ENCODE measurements around the gene PBX1. TPM values are rescaled to one million over a fixed set of nuclear protein-coding genes. Genes with fewer than 3 reads are reported as not detected.

The PBX1 gene
- total RNA-seq, 2 donors from 2014 or later: 50.2 to 60.4 TPM

DNA sequence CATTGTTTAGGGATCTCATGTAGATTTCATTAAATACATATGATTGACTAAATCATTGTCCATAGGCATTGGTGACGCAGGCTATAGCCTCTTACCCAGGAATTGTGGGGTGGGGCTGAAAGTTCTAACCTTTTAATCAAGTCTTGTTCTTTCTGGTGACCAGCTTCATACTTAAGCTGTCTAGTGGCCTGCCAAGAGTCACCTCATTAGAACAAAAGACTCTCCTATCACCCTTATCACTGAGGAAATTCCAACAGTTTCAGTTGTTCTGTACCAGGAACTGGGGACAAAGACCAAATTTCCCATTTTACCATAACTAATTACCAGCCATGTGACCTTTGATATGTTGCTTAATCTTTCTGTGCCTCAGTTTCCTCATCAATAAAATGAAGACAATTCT lies 298.5 kb downstream of the PBX1 start:
- 83% methylated on average over 1 of the region's 1 CpG for WGBS
- DNase-seq (ENCODE audit: low spot score): no peak
- intact Hi-C loops (cut with DNase I): loop anchor here (5.0 to 10.0 kb wide), 3 partner anchors 35 to 97 kb away; no protein-coding TSS in a partner anchor
- H3K9me3 ChIP-seq: no peaks in the 10 kb centered on the region
- H3K4me1 ChIP-seq (replicated peaks): no peaks in the 10 kb centered on the region
- H3K27ac ChIP-seq: peak overlapping the region; percentile 8 to 31
- H3K4me3 ChIP-seq: no peak overlapping the region
- TF ChIP-seq POLR2AphosphoS5 (IDR thresholded peaks at IDR 0.05): no peak
- no peak for TF ChIP-seq CTCF (IDR thresholded peaks at IDR 0.05)
- TF ChIP-seq POLR2A (IDR thresholded peaks at IDR 0.05): no peak
- H3K27me3 ChIP-seq (replicated peaks; ENCODE audit: insufficient read depth): no peaks in the 10 kb centered on the region
- H3K36me3 ChIP-seq: no peaks in the 10 kb centered on the region

GRCh38 chr1:164858096-164858632 lies 299.2 kb downstream of the PBX1 start:
- no peak overlapping the region for H3K27ac ChIP-seq
- no peaks in the 10 kb centered on the region for H3K9me3 ChIP-seq
- no peaks in the 10 kb centered on the region for H3K36me3 ChIP-seq
- H3K27me3 ChIP-seq (replicated peaks; ENCODE audit: insufficient read depth): no peaks in the 10 kb centered on the region
- TF ChIP-seq CTCF (IDR thresholded peaks at IDR 0.05) (no peak), POLR2AphosphoS5 (IDR thresholded peaks at IDR 0.05) (peak; percentile 53)
- H3K4me1 ChIP-seq (replicated peaks): no peaks in the 10 kb centered on the region
- DNase-seq (ENCODE audit: low spot score): peak; percentile 48
- H3K4me3 ChIP-seq: no peak overlapping the region
- intact Hi-C loops (cut with DNase I): loop anchor here (5.0 to 10.0 kb wide), 3 partner anchors 36 to 97 kb away; no protein-coding TSS in a partner anchor
- 14% methylated on average over 2 of the region's 2 CpGs for WGBS

GRCh38 chr1:164861632-164862031 lies 302.6 kb downstream of the PBX1 start:
- intact Hi-C loops (cut with DNase I): no loop called here
- Histone ChIP-seq H3K27me3 (replicated peaks; ENCODE audit: insufficient read depth) (no peaks in the 10 kb centered on the region), H3K4me1 (replicated peaks) (no peaks in the 10 kb centered on the region), H3K9me3 (no peaks in the 10 kb centered on the region), H3K27ac (no peak overlapping the region), H3K4me3 (no peak overlapping the region), H3K36me3 (no peaks in the 10 kb centered on the region)
- TF ChIP-seq POLR2AphosphoS5 (IDR thresholded peaks at IDR 0.05) (no peak), CTCF (IDR thresholded peaks at IDR 0.05) (no peak), POLR2A (IDR thresholded peaks at IDR 0.05) (no peak)
- DNase-seq (ENCODE audit: low spot score): no peak

GRCh38 chr1:164863056-164863455 lies 304.1 kb downstream of the PBX1 start:
- Histone ChIP-seq H3K36me3 (no peaks in the 10 kb centered on the region), H3K27me3 (replicated peaks; ENCODE audit: insufficient read depth) (no peaks in the 10 kb centered on the region), H3K9me3 (no peaks in the 10 kb centered on the region), H3K4me1 (replicated peaks) (no peaks in the 10 kb centered on the region), H3K4me3 (no peak overlapping the region), H3K27ac (no peak overlapping the region)
- no peak for DNase-seq (ENCODE audit: low spot score)
- TF ChIP-seq POLR2AphosphoS5 (IDR thresholded peaks at IDR 0.05) (no peak), POLR2A (IDR thresholded peaks at IDR 0.05) (no peak), CTCF (IDR thresholded peaks at IDR 0.05) (no peak)
- 84% methylated on average over 4 of the region's 4 CpGs for WGBS
- intact Hi-C loops (cut with DNase I): no loop called here

GRCh38 chr1:164864161-164864560 lies 305.2 kb downstream of the PBX1 start:
- intact Hi-C loops (cut with DNase I): no loop called here
- no peak for DNase-seq (ENCODE audit: low spot score)
- WGBS: 20% methylated on average over 3 of the region's 3 CpGs

More at GRCh38 chr1:164864161-164864560, 305.2 kb downstream of the PBX1 start:
- Histone ChIP-seq H3K9me3 (no peaks in the 10 kb centered on the region), H3K27me3 (replicated peaks; ENCODE audit: insufficient read depth) (no peaks in the 10 kb centered on the region), H3K27ac (no peak overlapping the region), H3K36me3 (no peaks in the 10 kb centered on the region), H3K4me1 (replicated peaks) (no peaks in the 10 kb centered on the region), H3K4me3 (no peak overlapping the region)
- no peak for TF ChIP-seq POLR2A (IDR thresholded peaks at IDR 0.05)
- TF ChIP-seq CTCF (IDR thresholded peaks at IDR 0.05): no peak
- TF ChIP-seq POLR2AphosphoS5 (IDR thresholded peaks at IDR 0.05): no peak
